Spinal cord (tissue), 10 donors: ENCODE results near the gene EFNA5. TPM values are rescaled to one million over a fixed set of nuclear protein-coding genes. Genes with fewer than 3 reads are reported as not detected.
"Not testable (repeated sequence)": the region's sequence is repeated elsewhere in the genome, so short reads cannot be mapped to it uniquely, and the experiment has no call there.

Experiments used
- DNase-seq, 6 donors: peaks; one replicate each; pipeline versions ENCODE4 v3.0.0 to v3.0.0-alpha.2; 2013 to 2015; ENCODE audit warnings: low spot score in 6 of 6, low read depth in 4 of 6
- H3K27ac ChIP-seq: one replicate; pipeline ENCODE4 v1.5.1; 2013; ENCODE audit warnings: low read depth, low read length, control low read depth
- H3K27me3 ChIP-seq: one replicate; pipeline ENCODE4 v1.6.1; 2013; ENCODE audit warnings: low read length; ENCODE audit not compliant: control insufficient read depth, insufficient read depth
- H3K36me3 ChIP-seq: one replicate; pipeline ENCODE4 v1.6.1; 2013; ENCODE audit warnings: low read length; ENCODE audit not compliant: control insufficient read depth, insufficient read depth
- H3K4me1 ChIP-seq: one replicate; pipeline ENCODE4 v1.6.1; 2013; ENCODE audit warnings: low read length; ENCODE audit not compliant: control insufficient read depth, insufficient read depth
- H3K4me3 ChIP-seq: one replicate; pipeline ENCODE4 v1.5.1; 2013; ENCODE audit warnings: low read depth, low read length, control low read depth
- H3K9me3 ChIP-seq: one replicate; pipeline ENCODE4 v1.6.1; 2013; ENCODE audit warnings: low read length; ENCODE audit not compliant: control insufficient read depth, insufficient read depth
- WGBS: methylation state at CpG from one replicate; pipeline ENCODE4 v1.1.5; 2013; ENCODE audit warnings: missing lambda C conversion rate; ENCODE audit not compliant: insufficient coverage; 5-methylcytosine and 5-hydroxymethylcytosine counted together
- polyA plus RNA-seq, 2 donors: library from polyadenylated mRNA; unstranded; fragments of 120-200 nt; gene quantifications; one replicate each; pipeline ENCODE4 v1.2.1, GENCODE V29; 2013; ENCODE audit not compliant: insufficient read length in 2 of 2
- total RNA-seq, 2 donors: library from RNA; depleted of rRNA in 1 of 2; stranded (reverse); fragments of 120-200 nt in 1 of 2; fragments of >200 nt in 1 of 2; gene quantifications; one replicate each; pipeline versions ENCODE4 v1.2.3 to v1.2.4, GENCODE V29; 2013 to 2014
- donor health status: healthy.

Gene EFNA5
- total and polyA plus RNA-seq, 4 donors, result 11.7 to 17.7 (median 17.1) TPM

GRCh38 chr5:107496466-107496865 is 174.3 kb downstream of the EFNA5 start:
- no peaks in the 10 kb centered on the region for H3K9me3 ChIP-seq
- H3K27ac ChIP-seq, result no peak overlapping the region
- 80% methylated on average over 2 of the region's 3 CpGs for WGBS
- H3K4me3 ChIP-seq, result no peak overlapping the region
- no peaks in the 10 kb centered on the region for H3K36me3 ChIP-seq
- peaks cover 2% of the 10 kb centered on the region for H3K4me1 ChIP-seq
- DNase-seq, result no peak
- no peaks in the 10 kb centered on the region for H3K27me3 ChIP-seq

GRCh38 chr5:107494129-107494528 is 176.6 kb downstream of the EFNA5 start:
- H3K4me1 ChIP-seq, result not testable (repeated sequence)

GRCh38 chr5:107487056-107487542 is 183.6 kb downstream of the EFNA5 start:
- Histone ChIP-seq H3K4me3 (no peak overlapping the region), H3K27ac (no peak overlapping the region), H3K4me1 (no peaks in the 10 kb centered on the region), H3K27me3 (no peaks in the 10 kb centered on the region), H3K36me3 (no peaks in the 10 kb centered on the region), H3K9me3 (no peaks in the 10 kb centered on the region)
- DNase-seq, result no peak
- whole genome bisulfite sequencing, result 40% methylated on average over 2 of the region's 2 CpGs

More at GRCh38 chr5:107494129-107494528, 176.6 kb downstream of the EFNA5 start:
- H3K9me3 ChIP-seq, H3K27ac ChIP-seq, H3K36me3 ChIP-seq, H3K4me3 ChIP-seq, H3K27me3 ChIP-seq, DNase-seq: not testable (repeated sequence)
- WGBS, result 97% methylated on average over 25 of the region's 25 CpGs

- H3K36me3 ChIP-seq, result no peaks in the 10 kb centered on the region
- H3K27ac ChIP-seq, result no peak overlapping the region
Measured at GRCh38 chr5:107486489-107486888, 184.2 kb downstream of the EFNA5 start.

GRCh38 chr5:107485184-107485583 is 185.6 kb downstream of the EFNA5 start:
- H3K4me3 ChIP-seq, result no peak overlapping the region
- no peak overlapping the region for H3K27ac ChIP-seq
- H3K36me3 ChIP-seq, result no peaks in the 10 kb centered on the region
- no peaks in the 10 kb centered on the region for H3K27me3 ChIP-seq
- H3K4me1 ChIP-seq, result no peaks in the 10 kb centered on the region
- no peaks in the 10 kb centered on the region for H3K9me3 ChIP-seq
- no peak for DNase-seq

More at GRCh38 chr5:107486489-107486888, 184.2 kb downstream of the EFNA5 start:
- no CpG with 5 or more reads among the region's 2 CpGs for WGBS
- Histone ChIP-seq H3K9me3 (no peaks in the 10 kb centered on the region), H3K4me1 (no peaks in the 10 kb centered on the region), H3K27me3 (no peaks in the 10 kb centered on the region), H3K4me3 (no peak overlapping the region)
- DNase-seq, result no peak

- Histone ChIP-seq H3K27ac (no peak overlapping the region), H3K27me3 (no peaks in the 10 kb centered on the region), H3K36me3 (no peaks in the 10 kb centered on the region), H3K4me3 (no peak overlapping the region), H3K9me3 (no peaks in the 10 kb centered on the region), H3K4me1 (no peaks in the 10 kb centered on the region)
- WGBS, result no CpG with 5 or more reads among the region's 4 CpGs
- peak in 1 of 6 donors; percentile 81 for DNase-seq
Measured at GRCh38 chr5:107484281-107484680, 186.5 kb downstream of the EFNA5 start.

- WGBS, result 31% methylated on average over 2 of the region's 5 CpGs
Measured at GRCh38 chr5:107483231-107484024, 187.3 kb downstream of the EFNA5 start.

GRCh38 chr5:107478068-107478641 is 192.6 kb downstream of the EFNA5 start:
- 59% methylated on average over 4 of the region's 6 CpGs for WGBS
- Histone ChIP-seq H3K36me3 (no peaks in the 10 kb centered on the region), H3K4me3 (no peak overlapping the region), H3K4me1 (no peaks in the 10 kb centered on the region), H3K9me3 (no peaks in the 10 kb centered on the region), H3K27me3 (no peaks in the 10 kb centered on the region), H3K27ac (no peak overlapping the region)
- no peak for DNase-seq

More at GRCh38 chr5:107483231-107484024, 187.3 kb downstream of the EFNA5 start:
- H3K27ac ChIP-seq, result no peak overlapping the region
- no peak overlapping the region for H3K4me3 ChIP-seq
- no peaks in the 10 kb centered on the region for H3K4me1 ChIP-seq
- H3K27me3 ChIP-seq, result no peaks in the 10 kb centered on the region
- H3K36me3 ChIP-seq, result no peaks in the 10 kb centered on the region
- DNase-seq, result peak in 1 of 6 donors; percentile 65
- no peaks in the 10 kb centered on the region for H3K9me3 ChIP-seq

- Histone ChIP-seq H3K27ac (no peak overlapping the region), H3K9me3 (no peaks in the 10 kb centered on the region), H3K27me3 (no peaks in the 10 kb centered on the region), H3K4me1 (no peaks in the 10 kb centered on the region), H3K36me3 (no peaks in the 10 kb centered on the region), H3K4me3 (no peak overlapping the region)
- DNase-seq, result no peak
Measured at GRCh38 chr5:107477492-107477891, 193.2 kb downstream of the EFNA5 start.

- H3K4me3 ChIP-seq, result no peak overlapping the region
- H3K4me1 ChIP-seq, result no peaks in the 10 kb centered on the region
- H3K27me3 ChIP-seq, result no peaks in the 10 kb centered on the region
- H3K9me3 ChIP-seq, result no peaks in the 10 kb centered on the region
- no CpG with 5 or more reads among the region's 1 CpG for WGBS
- no peak overlapping the region for H3K27ac ChIP-seq
- DNase-seq, result no peak
- no peaks in the 10 kb centered on the region for H3K36me3 ChIP-seq
Measured at GRCh38 chr5:107476783-107477182, 194.0 kb downstream of the EFNA5 start.
